ENCODE data around the gene MTHFSD.

MTHFSD gene

GRCh38 chr16:86519649-86520316 lies 35.3 kb downstream of the MTHFSD start:
- Mint-ChIP-seq H3K4me1 (peaks cover 9% of the 10 kb centered on the region), H3K27ac (no peak overlapping the region), H3K9me3 (no peaks in the 10 kb centered on the region), H3K4me3 (no peak overlapping the region), H3K36me3 (no peaks in the 10 kb centered on the region), H3K27me3 (peaks cover 30% of the 10 kb centered on the region)

GRCh38 chr16:86519007-86519648 lies 35.9 kb downstream of the MTHFSD start:
- Mint-ChIP-seq H3K4me3 (no peak overlapping the region), H3K4me1 (peaks cover 9% of the 10 kb centered on the region), H3K27ac (no peak overlapping the region), H3K27me3 (peaks cover 34% of the 10 kb centered on the region), H3K9me3 (no peaks in the 10 kb centered on the region), H3K36me3 (no peaks in the 10 kb centered on the region)

GRCh38 chr16:86517652-86518258 lies 37.3 kb downstream of the MTHFSD start:
- H3K4me1 Mint-ChIP-seq, result peaks cover 19% of the 10 kb centered on the region
- no peaks in the 10 kb centered on the region for H3K9me3 Mint-ChIP-seq
- H3K4me3 Mint-ChIP-seq, result no peak overlapping the region
- no peak overlapping the region for H3K27ac Mint-ChIP-seq
- peaks cover 44% of the 10 kb centered on the region for H3K27me3 Mint-ChIP-seq
- no peaks in the 10 kb centered on the region for H3K36me3 Mint-ChIP-seq

GRCh38 chr16:86517033-86517432 lies 38.0 kb downstream of the MTHFSD start:
- H3K4me3 Mint-ChIP-seq, result no peak overlapping the region
- no peaks in the 10 kb centered on the region for H3K36me3 Mint-ChIP-seq
- H3K27ac Mint-ChIP-seq, result no peak overlapping the region
- no peaks in the 10 kb centered on the region for H3K9me3 Mint-ChIP-seq
- peaks cover 45% of the 10 kb centered on the region for H3K27me3 Mint-ChIP-seq
- H3K4me1 Mint-ChIP-seq, result peaks cover 20% of the 10 kb centered on the region

GRCh38 chr16:86516623-86517003 lies 38.4 kb downstream of the MTHFSD start:
- Mint-ChIP-seq H3K4me1 (peaks cover 21% of the 10 kb centered on the region), H3K4me3 (no peak overlapping the region)

GRCh38 chr16:86515777-86516622 lies 39.0 kb downstream of the MTHFSD start:
- no peaks in the 10 kb centered on the region for H3K36me3 Mint-ChIP-seq
- peaks cover 47% of the 10 kb centered on the region for H3K27me3 Mint-ChIP-seq
- H3K4me1 Mint-ChIP-seq, result peaks cover 24% of the 10 kb centered on the region
- no peaks in the 10 kb centered on the region for H3K9me3 Mint-ChIP-seq
- no peak overlapping the region for H3K4me3 Mint-ChIP-seq
- H3K27ac Mint-ChIP-seq, result no peak overlapping the region

More at GRCh38 chr16:86516623-86517003, 38.4 kb downstream of the MTHFSD start:
- no peaks in the 10 kb centered on the region for H3K9me3 Mint-ChIP-seq
- no peak overlapping the region for H3K27ac Mint-ChIP-seq
- H3K36me3 Mint-ChIP-seq, result no peaks in the 10 kb centered on the region
- peaks cover 46% of the 10 kb centered on the region for H3K27me3 Mint-ChIP-seq

- no peaks in the 10 kb centered on the region for H3K36me3 Mint-ChIP-seq
- H3K27me3 Mint-ChIP-seq, result peaks cover 49% of the 10 kb centered on the region
- peaks cover 24% of the 10 kb centered on the region for H3K4me1 Mint-ChIP-seq
- no peaks in the 10 kb centered on the region for H3K9me3 Mint-ChIP-seq
- no peak overlapping the region for H3K4me3 Mint-ChIP-seq
- no peak overlapping the region for H3K27ac Mint-ChIP-seq
These were observed 39.6 kb downstream of the MTHFSD start for GRCh38 chr16:86515413-86515776.

- no peaks in the 10 kb centered on the region for H3K9me3 Mint-ChIP-seq
- H3K27ac Mint-ChIP-seq, result peak overlapping the region; percentile 23
- H3K4me1 Mint-ChIP-seq, result peaks cover 22% of the 10 kb centered on the region
- H3K27me3 Mint-ChIP-seq, result peaks cover 49% of the 10 kb centered on the region
- no peaks in the 10 kb centered on the region for H3K36me3 Mint-ChIP-seq
- H3K4me3 Mint-ChIP-seq, result no peak overlapping the region
These were observed 40.3 kb downstream of the MTHFSD start for GRCh38 chr16:86514481-86515376.

- Mint-ChIP-seq H3K27me3 (peaks cover 46% of the 10 kb centered on the region), H3K4me3 (peak overlapping the region; percentile 2), H3K4me1 (peaks cover 20% of the 10 kb centered on the region), H3K9me3 (no peaks in the 10 kb centered on the region), H3K36me3 (no peaks in the 10 kb centered on the region), H3K27ac (peak overlapping the region; percentile 9)
These were observed 41.4 kb downstream of the MTHFSD start for GRCh38 chr16:86513471-86514277.

GRCh38 chr16:86512860-86513470 lies 42.1 kb downstream of the MTHFSD start:
- Mint-ChIP-seq H3K27me3 (peaks cover 41% of the 10 kb centered on the region), H3K9me3 (no peaks in the 10 kb centered on the region), H3K4me3 (no peak overlapping the region), H3K36me3 (no peaks in the 10 kb centered on the region), H3K27ac (no peak overlapping the region), H3K4me1 (peaks cover 20% of the 10 kb centered on the region)

GRCh38 chr16:86512301-86512859 lies 42.7 kb downstream of the MTHFSD start:
- Mint-ChIP-seq H3K4me3 (no peak overlapping the region), H3K27ac (no peak overlapping the region), H3K36me3 (no peaks in the 10 kb centered on the region), H3K27me3 (peaks cover 43% of the 10 kb centered on the region), H3K9me3 (no peaks in the 10 kb centered on the region), H3K4me1 (peaks cover 26% of the 10 kb centered on the region)

- H3K9me3 Mint-ChIP-seq, result no peaks in the 10 kb centered on the region
- no peaks in the 10 kb centered on the region for H3K36me3 Mint-ChIP-seq
- H3K4me3 Mint-ChIP-seq, result peak overlapping the region; percentile 9
- H3K27me3 Mint-ChIP-seq, result peaks cover 44% of the 10 kb centered on the region
- peaks cover 28% of the 10 kb centered on the region for H3K4me1 Mint-ChIP-seq
- no peak overlapping the region for H3K27ac Mint-ChIP-seq
These were observed 43.5 kb downstream of the MTHFSD start for GRCh38 chr16:86511317-86512161.

Data from activated naive CD4-positive, alpha-beta T cell treated with anti-CD3 and anti-CD28 coated beads, Interleukin-2, amount 50 U/mL, for 24 hours (primary cell).